Renal cortex interstitium (tissue), 11 donors: ENCODE data around the gene SCAI. TPM values are rescaled to one million over a fixed set of nuclear protein-coding genes. Genes with fewer than 3 reads are reported as not detected.
"Not testable (repeated sequence)": the region's sequence is repeated elsewhere in the genome, so short reads cannot be mapped to it uniquely, and the experiment has no call there.

ENCODE experiments used
- DNase-seq, 11 donors: peaks; one replicate each; pipeline ENCODE4 v3.0.0-alpha.2; 2013; ENCODE audit warnings: low read depth in 9 of 11, low spot score in 4 of 11; ENCODE audit errors: extremely low read depth in 1 of 11
- polyA plus RNA-seq, 3 donors: library from polyadenylated mRNA; unstranded; fragments of 120-200 nt; gene quantifications; one replicate each; pipeline ENCODE4 v1.2.1, GENCODE V29; 2013; ENCODE audit not compliant: insufficient read length in 3 of 3

SCAI gene
- polyA plus RNA-seq, 3 donors, result 11.0 to 13.2 (median 11.7) TPM

DNA sequence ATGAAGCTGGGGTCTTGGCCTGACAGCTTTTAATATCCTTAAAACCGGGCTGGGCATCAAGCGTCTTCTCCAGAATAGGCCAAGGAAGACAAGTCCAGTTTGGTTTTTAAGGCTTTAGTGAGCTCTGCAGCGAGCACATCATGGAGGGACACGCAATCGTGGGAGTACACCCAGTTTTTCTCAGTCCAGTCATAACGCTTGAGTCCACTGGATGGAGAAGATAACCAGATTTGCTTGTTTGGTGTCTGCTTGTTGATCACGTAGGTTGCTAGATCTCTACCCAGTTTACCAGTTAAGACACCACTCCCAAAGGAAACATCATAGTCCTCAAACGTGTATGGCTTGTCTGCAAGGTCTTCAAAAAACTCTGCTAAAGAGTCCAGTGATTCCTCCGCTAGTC is 175.1 kb downstream of the SCAI start:
- DNase-seq, result no peak

GRCh38 chr9:124965775-124966568 is 177.4 kb downstream of the SCAI start:
- DNase-seq, result not testable (repeated sequence)

DNA sequence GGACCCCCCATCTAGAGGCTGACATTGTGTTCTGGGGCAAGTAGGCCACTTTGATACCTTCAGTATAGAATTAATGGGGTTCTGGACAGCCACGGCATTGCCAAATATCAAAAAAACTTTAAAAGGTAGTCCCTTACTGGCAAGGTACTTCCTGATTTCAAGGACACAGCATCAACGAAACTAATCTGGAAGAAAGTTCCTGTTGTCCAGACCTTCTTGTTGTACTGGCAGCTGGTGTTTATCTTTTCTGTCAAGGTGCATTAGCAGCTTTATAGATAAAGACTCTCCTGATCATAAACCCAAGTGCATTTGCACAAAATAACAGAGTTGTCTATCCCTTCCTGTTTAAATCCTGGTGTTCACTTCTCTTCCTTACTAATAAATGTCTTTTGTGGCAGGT is 178.7 kb downstream of the SCAI start:
- no peak for DNase-seq

- no peak for DNase-seq
Observed at GRCh38 chr9:124964056-124964455, 179.3 kb downstream of the SCAI start.

DNA sequence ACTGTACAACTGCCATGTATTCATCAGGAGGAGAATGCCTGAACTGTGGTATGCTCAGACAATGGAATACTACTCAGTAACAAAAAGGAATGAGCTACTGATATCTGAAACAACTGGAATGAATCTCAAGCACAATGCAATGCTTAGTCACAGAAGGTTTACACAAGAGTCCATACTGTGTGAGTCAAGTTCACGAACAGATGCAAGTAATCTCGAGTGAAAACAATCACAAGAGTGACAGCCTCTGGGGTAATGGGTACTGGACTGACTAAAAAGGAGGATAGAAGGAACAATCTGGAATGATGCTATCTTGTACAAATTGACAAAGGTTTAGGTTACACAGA is 182.9 kb downstream of the SCAI start:
- no peak for DNase-seq

- not testable (repeated sequence) for DNase-seq
Observed at GRCh38 chr9:124959671-124960408, 183.5 kb downstream of the SCAI start.

DNA sequence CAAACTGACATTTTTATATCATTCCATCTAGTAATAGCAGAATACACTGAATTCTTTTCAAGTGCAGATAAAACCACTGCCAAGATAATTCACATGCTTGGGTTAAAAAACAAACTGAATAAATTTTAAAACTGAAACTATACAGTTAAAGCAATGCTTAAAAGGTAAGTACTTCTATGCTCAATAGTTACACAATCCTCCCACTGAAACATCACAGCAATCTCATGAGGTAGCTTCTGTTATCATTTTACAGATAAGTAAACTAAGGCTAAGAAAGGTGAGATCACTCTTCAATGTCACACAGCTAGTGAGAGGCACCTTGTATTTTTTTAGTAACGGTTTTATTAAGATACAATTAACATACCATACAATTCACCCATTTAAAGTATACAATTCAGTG is 189.1 kb downstream of the SCAI start:
- DNase-seq, result no peak

DNA sequence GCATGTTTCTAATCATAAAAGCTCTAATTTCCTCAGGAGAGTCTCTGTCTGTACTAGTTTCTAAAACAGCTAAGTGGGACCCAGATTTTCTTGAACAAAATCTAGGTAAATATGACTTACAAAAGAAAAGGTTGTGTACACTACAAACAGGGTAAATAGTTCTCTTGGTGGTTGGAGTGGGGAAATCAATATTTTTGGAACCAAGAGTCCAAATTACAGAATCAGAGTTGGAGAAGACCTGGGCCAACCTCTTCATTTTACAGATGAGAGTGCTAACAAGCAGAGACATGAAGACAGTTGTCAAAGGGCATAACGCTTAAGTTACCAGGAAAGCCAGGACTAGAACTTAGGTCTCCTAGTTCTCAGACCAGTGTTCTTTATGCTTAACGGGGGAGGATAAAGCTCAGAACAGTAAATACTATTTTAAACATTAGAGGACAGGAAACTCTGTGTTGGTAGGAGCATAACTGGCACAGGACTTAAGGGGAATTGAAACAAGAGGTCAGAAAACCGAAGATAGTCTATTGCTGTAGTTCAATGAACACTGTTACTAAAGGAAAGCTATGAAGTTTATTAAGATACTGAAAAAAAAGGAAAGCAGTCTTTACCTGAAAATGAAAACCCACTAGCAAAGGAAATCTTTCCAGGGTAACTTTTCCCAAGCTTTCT is 193.1 kb downstream of the SCAI start:
- no peak for DNase-seq

DNA sequence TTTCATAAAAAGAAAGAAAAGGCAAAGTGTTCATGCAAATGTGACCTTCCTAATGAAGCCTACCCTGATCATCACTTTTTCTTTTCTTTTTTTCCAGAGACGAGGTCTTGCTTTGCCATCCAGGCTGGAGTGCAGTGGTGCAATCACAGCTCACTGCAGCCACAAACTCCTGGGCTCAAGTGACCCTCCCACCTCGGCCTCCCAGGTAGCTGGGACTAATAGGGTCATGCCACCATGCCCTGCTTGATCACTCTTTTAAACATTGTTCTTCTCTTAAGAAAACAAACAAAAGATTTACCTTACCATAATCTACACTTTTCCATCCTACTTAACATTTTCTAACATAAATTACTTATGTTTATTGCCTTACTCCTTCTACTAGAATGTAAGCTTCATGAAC is 193.9 kb downstream of the SCAI start:
- no peak for DNase-seq

- no peak for DNase-seq
Observed at GRCh38 chr9:124947727-124948391, 195.5 kb downstream of the SCAI start.

GRCh38 chr9:124946167-124946566 is 197.2 kb downstream of the SCAI start:
- no peak for DNase-seq

GRCh38 chr9:124941679-124942561 is 201.4 kb downstream of the SCAI start:
- DNase-seq, result peak in 10 of 11 donors; percentile 5 to 68 (median 36)

DNA sequence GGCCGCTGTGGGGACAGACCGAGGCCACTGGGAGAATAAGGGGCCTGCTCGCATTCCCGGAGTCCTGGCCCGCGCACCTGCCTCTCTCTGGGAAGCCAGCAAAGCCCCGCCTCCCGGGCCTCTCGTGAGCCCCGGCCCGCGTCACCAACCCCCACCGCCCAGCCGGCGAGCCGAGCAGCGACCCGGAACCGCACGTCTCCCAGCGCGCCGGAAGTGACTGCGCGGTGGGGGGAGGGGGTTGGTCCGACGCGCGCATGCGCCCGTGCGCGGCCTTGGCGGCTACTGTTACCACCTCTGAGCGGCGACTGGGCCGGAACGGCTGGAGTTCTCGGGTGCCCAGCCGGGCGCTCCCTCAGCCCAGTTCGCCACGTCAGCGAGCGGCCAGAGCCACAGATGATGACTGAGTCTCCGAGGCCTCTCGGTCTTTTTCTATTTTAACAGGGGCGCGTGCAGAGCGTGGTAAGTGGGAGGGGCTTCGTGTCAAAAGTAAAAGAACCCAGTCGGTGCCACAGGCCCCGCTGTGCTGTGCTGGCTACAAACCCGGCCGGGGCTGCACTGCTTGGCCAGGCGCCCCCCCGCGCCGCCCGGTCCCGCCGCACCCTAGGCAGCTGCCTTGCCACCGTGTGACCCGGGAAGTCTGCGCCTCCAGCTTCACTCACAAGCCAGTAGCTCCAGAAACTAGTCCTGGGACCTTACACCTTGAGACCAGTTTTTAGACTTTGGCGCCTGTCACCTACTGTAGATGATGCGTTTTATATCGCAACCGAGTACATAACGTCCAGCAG is 202.2 kb downstream of the SCAI start, which contains the start of gene GOLGA1:
Gene GOLGA1 (minus strand): TSS at position 190 of the 785 bp plus-strand sequence. CDS start 2,372 bp downstream, outside the sequence.
- peak; percentile 86 to 95 (median 92) for DNase-seq

- DNase-seq, result peak in 3 of 11 donors; percentile 5 to 13 (median 8)
Observed at GRCh38 chr9:124940521-124940893, 202.8 kb downstream of the SCAI start.

GRCh38 chr9:124939944-124940343 is 203.4 kb downstream of the SCAI start:
- DNase-seq, result no peak

DNA sequence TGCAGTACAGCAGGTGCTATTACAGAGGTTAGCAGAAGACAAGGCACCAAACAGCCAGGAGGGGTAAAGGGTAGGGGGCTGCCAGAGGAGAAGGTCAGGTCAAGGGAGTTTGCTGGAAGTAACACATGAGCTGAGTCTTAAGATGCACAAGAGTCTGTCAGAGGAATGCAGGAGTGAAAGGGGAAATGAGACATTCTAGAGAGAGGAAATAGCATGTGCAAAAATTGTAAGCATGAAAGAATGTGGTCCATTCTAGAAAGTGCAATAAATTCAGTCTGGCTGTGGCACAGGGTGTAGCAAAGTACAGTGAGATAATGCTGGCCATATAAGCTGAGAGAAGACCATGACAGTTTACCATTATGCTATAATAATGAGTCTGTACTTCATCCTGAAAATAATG is 209.0 kb downstream of the SCAI start:
- DNase-seq, result no peak

- DNase-seq, result no peak
Observed at GRCh38 chr9:124932333-124932732, 211.0 kb downstream of the SCAI start.

GRCh38 chr9:124929464-124929863 is 213.9 kb downstream of the SCAI start:
- no peak for DNase-seq
